HEK293 (cell line): ENCODE results near the gene PEX6.
"Not testable (repeated sequence)": the region's sequence is repeated elsewhere in the genome, so short reads cannot be mapped to it uniquely, and the experiment has no call there.

Experiments used
- CTCF ChIA-PET: fragments of 350-600 bp; formaldehyde crosslinking; extraction: SDS; loops from one replicate; lab custom pipeline; 2021; ENCODE audit warnings: antibody characterized with exemption; lab: Yijun Ruan, JAX
- POLR2A ChIA-PET: fragments of 300-600 bp; formaldehyde crosslinking; extraction: SDS; loops from one replicate; lab custom pipeline; 2020; ENCODE audit warnings: antibody characterized with exemption, inconsistent platforms; lab: Yijun Ruan, JAX
- H3K27ac ChIP-seq: fragments of 200-500 bp; sonication (Bioruptor generic); 2 replicates; pipeline ENCODE4 v1.5.1; 2014; ENCODE audit warnings: low read depth, low read length, control low read depth, inconsistent platforms; ENCODE audit errors: extremely low read depth
- H3K36me3 ChIP-seq, 2 experiments: fragments of 200-500 bp in 1 of 2; sonication (Bioruptor generic) in 1 of 2; 1 replicate in 1 of 2; 2 replicates in 1 of 2; pipeline ENCODE4 v1.5.1; 2014 to 2017; ENCODE audit warnings: inconsistent platforms in 2 of 2, low read length in 2 of 2; ENCODE audit not compliant: control insufficient read depth in 2 of 2, insufficient read depth in 1 of 2
- H3K4me1 ChIP-seq: fragments of 200-500 bp; sonication (Bioruptor generic); 2 replicates; pipeline ENCODE4 v1.5.1; 2014; ENCODE audit warnings: mild to moderate bottlenecking, low read length, inconsistent platforms; ENCODE audit not compliant: control insufficient read depth, insufficient read depth
- H3K4me3 ChIP-seq: 2 replicates; pipeline ENCODE4 v1.5.1; 2011; ENCODE audit warnings: low read depth, mild to moderate bottlenecking, control low read depth, low read length, moderate library complexity
- H3K9me3 ChIP-seq: fragments of 200-500 bp; sonication (Bioruptor generic); 2 replicates; pipeline ENCODE4 v1.5.1; 2014; ENCODE audit warnings: low read depth, low read length, inconsistent platforms; ENCODE audit not compliant: control insufficient read depth, insufficient read depth
- BCL11B ChIP-seq: fragments of 450-650 bp; formaldehyde crosslinking; IDR thresholded peaks from 2 replicates; pipeline ENCODE4 v1.5.1; 2016; ENCODE audit warnings: low read depth, missing biosample characterization, missing genetic modification characterization
- HOXA7 ChIP-seq: sonication (generic); formaldehyde crosslinking; IDR thresholded peaks from 2 replicates; pipeline ENCODE4 v1.8.1; 2022; ENCODE audit warnings: missing genetic modification reagents, borderline replicate concordance
- TCF7L2 ChIP-seq: IDR thresholded peaks from 2 replicates; pipeline ENCODE4 v1.6.1; 2011; ENCODE audit warnings: low read depth, mild to moderate bottlenecking, inconsistent platforms, low read length, moderate library complexity, borderline replicate concordance
- TRIM28 ChIP-seq: IDR thresholded peaks from 2 replicates; pipeline ENCODE4 v1.6.1; 2011; ENCODE audit warnings: low read length, control low read depth, borderline replicate concordance
- ZNF175 ChIP-seq: fragments of 450-650 bp; formaldehyde crosslinking; IDR thresholded peaks from 2 replicates; pipeline ENCODE4 v1.5.1; 2016; ENCODE audit warnings: missing biosample characterization, missing genetic modification characterization
- ZNF292 ChIP-seq: fragments of 450-650 bp; formaldehyde crosslinking; IDR thresholded peaks from 2 replicates; pipeline ENCODE4 v1.5.1; 2016; ENCODE audit warnings: low read depth, missing biosample characterization, missing genetic modification characterization, borderline replicate concordance
- ZNF530 ChIP-seq: fragments of 450-650 bp; formaldehyde crosslinking; IDR thresholded peaks from 2 replicates; pipeline ENCODE4 v1.5.1; 2016; ENCODE audit warnings: low read depth, missing biosample characterization, missing genetic modification characterization
- ZNF560 ChIP-seq: fragments of 450-650 bp; formaldehyde crosslinking; IDR thresholded peaks from 2 replicates; pipeline ENCODE4 v1.5.1; 2017; ENCODE audit warnings: missing biosample characterization, missing genetic modification characterization, borderline replicate concordance
- ZNF654 ChIP-seq: fragments of 450-650 bp; formaldehyde crosslinking; IDR thresholded peaks from 2 replicates; pipeline ENCODE4 v1.5.1; 2016; ENCODE audit warnings: low read depth, missing biosample characterization, missing genetic modification characterization
- ZNF747 ChIP-seq: fragments of 450-650 bp; formaldehyde crosslinking; IDR thresholded peaks from 2 replicates; pipeline ENCODE4 v1.5.1; 2016; ENCODE audit warnings: missing biosample characterization, missing genetic modification characterization
- ZNF785 ChIP-seq: fragments of 450-650 bp; formaldehyde crosslinking; IDR thresholded peaks from 2 replicates; pipeline ENCODE4 v1.5.1; 2016; ENCODE audit warnings: missing biosample characterization, missing genetic modification characterization
- ZSCAN23 ChIP-seq: fragments of 450-650 bp; formaldehyde crosslinking; IDR thresholded peaks from 2 replicates; pipeline ENCODE4 v1.5.1; 2016; ENCODE audit warnings: missing biosample characterization, missing genetic modification characterization
- TF ChIP-seq, protein P1 (sequence below): fragments of 450-650 bp; formaldehyde crosslinking; IDR thresholded peaks from 2 replicates; pipeline ENCODE4 v1.5.1; 2016; ENCODE audit warnings: missing biosample characterization, missing genetic modification characterization
- TF ChIP-seq, protein P2 (sequence below): fragments of 450-650 bp; formaldehyde crosslinking; IDR thresholded peaks from 2 replicates; pipeline ENCODE4 v1.5.1; 2016; ENCODE audit warnings: missing biosample characterization, missing genetic modification characterization
- TF ChIP-seq, protein P3 (sequence below): fragments of 450-650 bp; formaldehyde crosslinking; IDR thresholded peaks from 2 replicates; pipeline ENCODE4 v1.5.1; 2016; ENCODE audit warnings: missing biosample characterization, missing genetic modification characterization, low read depth
- TF ChIP-seq, protein P4 (sequence below): fragments of 450-650 bp; formaldehyde crosslinking; IDR thresholded peaks from 2 replicates; pipeline ENCODE4 v1.5.1; 2016; ENCODE audit warnings: missing biosample characterization, missing genetic modification characterization
- TF ChIP-seq, protein P5 (sequence below): fragments of 450-650 bp; IDR thresholded peaks from 2 replicates; pipeline ENCODE4 v1.5.1; 2018; ENCODE audit warnings: missing biosample characterization, mild to moderate bottlenecking, missing genetic modification characterization
- TF ChIP-seq, protein P6 (sequence below): fragments of 450-650 bp; formaldehyde crosslinking; conservative IDR thresholded peaks from 2 replicates; pipeline ENCODE4 v1.5.1; 2016; ENCODE audit warnings: low read depth, missing biosample characterization, missing genetic modification characterization

The PEX6 gene

DNA sequence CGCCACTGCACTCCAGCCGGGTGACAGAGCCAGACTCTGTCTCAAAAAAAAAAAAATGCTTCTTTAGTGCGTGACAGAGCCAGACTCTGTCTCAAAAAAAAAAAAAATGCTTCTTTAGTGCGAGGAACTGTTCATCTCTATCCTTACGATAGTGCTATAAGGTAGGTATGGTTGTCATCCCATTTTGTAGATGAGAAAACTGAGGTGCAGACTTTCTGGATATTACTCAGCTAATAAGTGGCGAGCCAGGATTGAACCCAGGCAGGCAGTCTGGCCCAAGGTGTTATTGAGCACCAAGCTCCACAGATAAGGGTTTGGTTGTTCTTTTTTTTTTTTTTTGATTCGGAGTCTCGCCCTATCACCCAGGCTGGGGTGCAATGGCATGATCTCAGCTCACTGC, 22.9 kb upstream of the PEX6 start (continued):
- TF ChIP-seq ZNF785 (tag by site-specific recombination) = no peak
- TF ChIP-seq, protein P1, sequence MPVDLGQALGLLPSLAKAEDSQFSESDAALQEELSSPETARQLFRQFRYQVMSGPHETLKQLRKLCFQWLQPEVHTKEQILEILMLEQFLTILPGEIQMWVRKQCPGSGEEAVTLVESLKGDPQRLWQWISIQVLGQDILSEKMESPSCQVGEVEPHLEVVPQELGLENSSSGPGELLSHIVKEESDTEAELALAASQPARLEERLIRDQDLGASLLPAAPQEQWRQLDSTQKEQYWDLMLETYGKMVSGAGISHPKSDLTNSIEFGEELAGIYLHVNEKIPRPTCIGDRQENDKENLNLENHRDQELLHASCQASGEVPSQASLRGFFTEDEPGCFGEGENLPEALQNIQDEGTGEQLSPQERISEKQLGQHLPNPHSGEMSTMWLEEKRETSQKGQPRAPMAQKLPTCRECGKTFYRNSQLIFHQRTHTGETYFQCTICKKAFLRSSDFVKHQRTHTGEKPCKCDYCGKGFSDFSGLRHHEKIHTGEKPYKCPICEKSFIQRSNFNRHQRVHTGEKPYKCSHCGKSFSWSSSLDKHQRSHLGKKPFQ (tag by site-specific recombination) = no peak
- TF ChIP-seq TCF7L2 = no peak
- no peak for TF ChIP-seq TRIM28
- TF ChIP-seq ZNF530 (tag by site-specific recombination) = no peak
- TF ChIP-seq ZSCAN23 = no peak
- TF ChIP-seq, all 188 proteins: peak for 0

DNA sequence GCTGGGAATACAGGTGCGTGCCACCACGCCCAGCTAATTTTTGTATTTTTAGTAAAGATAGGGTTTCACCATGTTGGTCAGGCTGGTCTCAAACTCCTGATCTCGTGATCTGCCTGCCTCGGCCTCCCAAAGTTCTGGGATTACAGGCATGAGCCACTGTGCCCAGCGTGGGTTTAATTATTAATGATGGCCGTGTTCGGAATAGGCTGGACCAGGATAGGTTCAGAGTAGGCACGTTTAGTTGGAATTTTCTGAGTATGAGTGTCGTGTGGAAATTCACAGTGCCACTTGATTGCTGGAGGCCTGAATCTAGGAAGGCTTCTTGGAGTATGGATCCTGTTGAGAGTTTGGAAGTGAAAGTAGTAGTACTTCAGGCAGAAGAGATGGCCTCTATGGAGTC, 19.2 kb upstream of the PEX6 start:
- H3K9me3 ChIP-seq, H3K4me1 ChIP-seq, H3K27ac ChIP-seq, H3K4me3 ChIP-seq: not testable (repeated sequence)
- ChIA-PET POLR2A (interaction anchor here (1.0 to 8.3 kb wide), 5 partner anchors 13 to 19 kb away, joined by 3 to 31 read pairs (median 16); partner anchors contain the start of genes KLHDC3, MEA1, PEX6 and PPP2R5D), CTCF (interaction anchor here (1.0 to 2.1 kb wide), 3 partner anchors 71 to 146 kb away, joined by 3 to 6 read pairs (median 4); no protein-coding TSS in a partner anchor)
- peaks cover 7 to 15% of the 10 kb centered on the region in 2 experiments; a peak in 2 of 3 replicates for H3K36me3 ChIP-seq

DNA sequence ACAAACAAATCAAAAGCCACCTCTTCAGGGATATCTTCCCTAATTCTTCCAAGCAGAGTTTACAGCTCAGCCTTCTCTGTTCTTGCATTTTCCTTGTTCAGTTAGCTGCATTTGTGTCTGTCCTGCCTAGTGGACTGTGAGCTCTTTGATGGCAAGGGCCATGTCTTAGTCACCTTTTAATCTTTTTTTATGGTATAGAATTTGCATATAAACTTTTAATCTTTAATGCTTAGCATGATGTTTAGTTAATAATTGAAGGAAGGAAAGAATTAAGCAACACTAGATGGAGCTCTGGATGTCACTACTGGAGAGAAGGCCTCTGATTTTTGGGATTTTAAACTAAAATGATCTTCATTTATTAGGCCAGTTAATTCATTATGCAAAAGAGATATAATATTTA, 17.5 kb upstream of the PEX6 start:
- Histone ChIP-seq H3K4me3 (no peak overlapping the region), H3K27ac (no peak overlapping the region), H3K36me3 (peaks cover 7 to 16% of the 10 kb centered on the region in 2 experiments; a peak in 2 of 3 replicates), H3K9me3 (no peaks in the 10 kb centered on the region), H3K4me1 (no peaks in the 10 kb centered on the region)
- POLR2A ChIA-PET = interaction anchor here (0.8 to 8.3 kb wide), 7 partner anchors 9 to 78 kb away, joined by 3 to 31 read pairs (median 5); partner anchors contain the start of genes KLC4, KLHDC3, MEA1 and MRPL2
- CTCF ChIA-PET = interaction anchor here (0.6 to 2.7 kb wide), 8 partner anchors 10 to 512 kb away, joined by 3 to 10 read pairs (median 4); partner anchors contain the start of gene PPP2R5D
- TF ChIP-seq, protein P2, sequence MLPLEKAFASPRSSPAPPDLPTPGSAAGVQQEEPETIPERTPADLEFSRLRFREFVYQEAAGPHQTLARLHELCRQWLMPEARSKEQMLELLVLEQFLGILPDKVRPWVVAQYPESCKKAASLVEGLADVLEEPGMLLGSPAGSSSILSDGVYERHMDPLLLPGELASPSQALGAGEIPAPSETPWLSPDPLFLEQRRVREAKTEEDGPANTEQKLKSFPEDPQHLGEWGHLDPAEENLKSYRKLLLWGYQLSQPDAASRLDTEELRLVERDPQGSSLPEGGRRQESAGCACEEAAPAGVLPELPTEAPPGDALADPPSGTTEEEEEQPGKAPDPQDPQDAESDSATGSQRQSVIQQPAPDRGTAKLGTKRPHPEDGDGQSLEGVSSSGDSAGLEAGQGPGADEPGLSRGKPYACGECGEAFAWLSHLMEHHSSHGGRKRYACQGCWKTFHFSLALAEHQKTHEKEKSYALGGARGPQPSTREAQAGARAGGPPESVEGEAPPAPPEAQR (tag by site-specific recombination) = no peak
- TF ChIP-seq, protein P3, sequence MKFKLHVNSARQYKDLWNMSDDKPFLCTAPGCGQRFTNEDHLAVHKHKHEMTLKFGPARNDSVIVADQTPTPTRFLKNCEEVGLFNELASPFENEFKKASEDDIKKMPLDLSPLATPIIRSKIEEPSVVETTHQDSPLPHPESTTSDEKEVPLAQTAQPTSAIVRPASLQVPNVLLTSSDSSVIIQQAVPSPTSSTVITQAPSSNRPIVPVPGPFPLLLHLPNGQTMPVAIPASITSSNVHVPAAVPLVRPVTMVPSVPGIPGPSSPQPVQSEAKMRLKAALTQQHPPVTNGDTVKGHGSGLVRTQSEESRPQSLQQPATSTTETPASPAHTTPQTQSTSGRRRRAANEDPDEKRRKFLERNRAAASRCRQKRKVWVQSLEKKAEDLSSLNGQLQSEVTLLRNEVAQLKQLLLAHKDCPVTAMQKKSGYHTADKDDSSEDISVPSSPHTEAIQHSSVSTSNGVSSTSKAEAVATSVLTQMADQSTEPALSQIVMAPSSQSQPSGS (tag by site-specific recombination) = no peak
- TF ChIP-seq ZNF175 (tag by site-specific recombination) (no peak), ZNF747 (tag by site-specific recombination) (no peak), ZNF292 (tag by site-specific recombination) (no peak), HOXA7 (CRISPR knock-in tag) (no peak), ZNF654 (no peak), ZNF560 (tag by site-specific recombination) (no peak), BCL11B (tag by site-specific recombination) (no peak)
- TF ChIP-seq, protein P4, sequence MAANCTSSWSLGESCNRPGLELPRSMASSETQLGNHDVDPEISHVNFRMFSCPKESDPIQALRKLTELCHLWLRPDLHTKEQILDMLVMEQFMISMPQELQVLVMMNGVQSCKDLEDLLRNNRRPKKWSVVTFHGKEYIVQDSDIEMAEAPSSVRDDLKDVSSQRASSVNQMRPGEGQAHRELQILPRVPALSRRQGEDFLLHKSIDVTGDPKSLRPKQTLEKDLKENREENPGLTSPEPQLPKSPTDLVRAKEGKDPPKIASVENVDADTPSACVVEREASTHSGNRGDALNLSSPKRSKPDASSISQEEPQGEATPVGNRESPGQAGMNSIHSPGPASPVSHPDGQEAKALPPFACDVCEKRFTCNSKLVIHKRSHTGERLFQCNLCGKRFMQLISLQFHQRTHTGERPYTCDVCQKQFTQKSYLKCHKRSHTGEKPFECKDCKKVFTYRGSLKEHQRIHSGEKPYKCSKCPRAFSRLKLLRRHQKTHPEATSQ (tag by site-specific recombination) = no peak
- TF ChIP-seq, protein P5, sequence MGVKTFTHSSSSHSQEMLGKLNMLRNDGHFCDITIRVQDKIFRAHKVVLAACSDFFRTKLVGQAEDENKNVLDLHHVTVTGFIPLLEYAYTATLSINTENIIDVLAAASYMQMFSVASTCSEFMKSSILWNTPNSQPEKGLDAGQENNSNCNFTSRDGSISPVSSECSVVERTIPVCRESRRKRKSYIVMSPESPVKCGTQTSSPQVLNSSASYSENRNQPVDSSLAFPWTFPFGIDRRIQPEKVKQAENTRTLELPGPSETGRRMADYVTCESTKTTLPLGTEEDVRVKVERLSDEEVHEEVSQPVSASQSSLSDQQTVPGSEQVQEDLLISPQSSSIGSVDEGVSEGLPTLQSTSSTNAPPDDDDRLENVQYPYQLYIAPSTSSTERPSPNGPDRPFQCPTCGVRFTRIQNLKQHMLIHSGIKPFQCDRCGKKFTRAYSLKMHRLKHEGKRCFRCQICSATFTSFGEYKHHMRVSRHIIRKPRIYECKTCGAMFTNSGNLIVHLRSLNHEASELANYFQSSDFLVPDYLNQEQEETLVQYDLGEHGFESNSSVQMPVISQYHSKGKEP (tag by site-specific recombination) = no peak
- TF ChIP-seq, protein P6, sequence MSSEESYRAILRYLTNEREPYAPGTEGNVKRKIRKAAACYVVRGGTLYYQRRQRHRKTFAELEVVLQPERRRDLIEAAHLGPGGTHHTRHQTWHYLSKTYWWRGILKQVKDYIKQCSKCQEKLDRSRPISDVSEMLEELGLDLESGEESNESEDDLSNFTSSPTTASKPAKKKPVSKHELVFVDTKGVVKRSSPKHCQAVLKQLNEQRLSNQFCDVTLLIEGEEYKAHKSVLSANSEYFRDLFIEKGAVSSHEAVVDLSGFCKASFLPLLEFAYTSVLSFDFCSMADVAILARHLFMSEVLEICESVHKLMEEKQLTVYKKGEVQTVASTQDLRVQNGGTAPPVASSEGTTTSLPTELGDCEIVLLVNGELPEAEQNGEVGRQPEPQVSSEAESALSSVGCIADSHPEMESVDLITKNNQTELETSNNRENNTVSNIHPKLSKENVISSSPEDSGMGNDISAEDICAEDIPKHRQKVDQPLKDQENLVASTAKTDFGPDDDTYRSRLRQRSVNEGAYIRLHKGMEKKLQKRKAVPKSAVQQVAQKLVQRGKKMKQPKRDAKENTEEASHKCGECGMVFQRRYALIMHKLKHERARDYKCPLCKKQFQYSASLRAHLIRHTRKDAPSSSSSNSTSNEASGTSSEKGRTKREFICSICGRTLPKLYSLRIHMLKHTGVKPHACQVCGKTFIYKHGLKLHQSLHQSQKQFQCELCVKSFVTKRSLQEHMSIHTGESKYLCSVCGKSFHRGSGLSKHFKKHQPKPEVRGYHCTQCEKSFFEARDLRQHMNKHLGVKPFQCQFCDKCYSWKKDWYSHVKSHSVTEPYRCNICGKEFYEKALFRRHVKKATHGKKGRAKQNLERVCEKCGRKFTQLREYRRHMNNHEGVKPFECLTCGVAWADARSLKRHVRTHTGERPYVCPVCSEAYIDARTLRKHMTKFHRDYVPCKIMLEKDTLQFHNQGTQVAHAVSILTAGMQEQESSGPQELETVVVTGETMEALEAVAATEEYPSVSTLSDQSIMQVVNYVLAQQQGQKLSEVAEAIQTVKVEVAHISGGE (tag by site-specific recombination) = no peak
